SK-N-SH treated with all-trans-retinoic acid at 6 μM for 48 hours (cell line): ENCODE measurements around the gene HTD2.

Experiments
- CREB5 ChIP-seq: fragments of 250-450 bp; sonication (Bioruptor Pico); IDR thresholded peaks from 2 replicates; pipeline ENCODE4 v1.5.1; 2020; ENCODE audit warnings: low read depth, mild to moderate bottlenecking, moderate library complexity
- GLIS3 ChIP-seq: fragments of 250-450 bp; sonication (Bioruptor Pico); IDR thresholded peaks from 2 replicates; pipeline ENCODE4 v1.5.0; 2020; ENCODE audit warnings: mild to moderate bottlenecking, moderate library complexity
- ISL1 ChIP-seq: fragments of 250-450 bp; sonication (Bioruptor Pico); IDR thresholded peaks from 2 replicates; pipeline ENCODE4 v2.1.2; 2022; ENCODE audit warnings: mild to moderate bottlenecking, moderate library complexity
- PATZ1 ChIP-seq: fragments of 250-450 bp; sonication (Bioruptor Pico); IDR thresholded peaks from 2 replicates; pipeline ENCODE4 v1.8.0; 2020; ENCODE audit warnings: mild to moderate bottlenecking, moderate library complexity, borderline replicate concordance
- POU6F1 ChIP-seq: fragments of 250-450 bp; sonication (Bioruptor Pico); IDR thresholded peaks from 2 replicates; pipeline ENCODE4 v1.8.0; 2021; ENCODE audit warnings: low read depth, mild to moderate bottlenecking, moderate library complexity, borderline replicate concordance
- SNAI2 ChIP-seq: fragments of 250-450 bp; sonication (Bioruptor Pico); IDR thresholded peaks from 2 replicates; pipeline ENCODE4 v1.5.0; 2020; ENCODE audit warnings: mild to moderate bottlenecking, moderate library complexity
- ZFP3 ChIP-seq: fragments of 250-450 bp; sonication (Bioruptor Pico); IDR thresholded peaks from 2 replicates; pipeline ENCODE4 v1.5.0; 2020; ENCODE audit warnings: mild to moderate bottlenecking, moderate library complexity
- ZFP30 ChIP-seq: fragments of 450-650 bp; formaldehyde crosslinking; IDR thresholded peaks from 2 replicates; pipeline ENCODE4 v1.5.0; 2022; ENCODE audit warnings: mild to moderate bottlenecking, moderate library complexity
- ZNF8 ChIP-seq: fragments of 450-650 bp; formaldehyde crosslinking; IDR thresholded peaks from 2 replicates; pipeline ENCODE4 v1.5.0; 2020; ENCODE audit warnings: mild to moderate bottlenecking, moderate library complexity

- TF ChIP-seq POU6F1 (CRISPR knock-in tag) (no peak), PATZ1 (CRISPR knock-in tag) (no peak), ISL1 (CRISPR knock-in tag) (no peak), ZFP30 (CRISPR knock-in tag) (no peak), SNAI2 (CRISPR knock-in tag) (no peak), ZFP3 (CRISPR knock-in tag) (no peak), CREB5 (CRISPR knock-in tag) (no peak), GLIS3 (no peak), ZNF8 (CRISPR knock-in tag) (no peak)
Observed at GRCh38 chr3:58358808-58359207, 52.5 kb downstream of the HTD2 start.
